CD4-positive, alpha-beta T cell treated with Interleukin-17A for 1 hour (primary cell): ENCODE data around the gene NAA40.
"Not testable (repeated sequence)": the region's sequence is repeated elsewhere in the genome, so short reads cannot be mapped to it uniquely, and the experiment has no call there.

Experiments
- DNase-seq: peaks from one replicate; pipeline ENCODE4 v3.0.0-alpha.2; 2020

The NAA40 gene

DNA sequence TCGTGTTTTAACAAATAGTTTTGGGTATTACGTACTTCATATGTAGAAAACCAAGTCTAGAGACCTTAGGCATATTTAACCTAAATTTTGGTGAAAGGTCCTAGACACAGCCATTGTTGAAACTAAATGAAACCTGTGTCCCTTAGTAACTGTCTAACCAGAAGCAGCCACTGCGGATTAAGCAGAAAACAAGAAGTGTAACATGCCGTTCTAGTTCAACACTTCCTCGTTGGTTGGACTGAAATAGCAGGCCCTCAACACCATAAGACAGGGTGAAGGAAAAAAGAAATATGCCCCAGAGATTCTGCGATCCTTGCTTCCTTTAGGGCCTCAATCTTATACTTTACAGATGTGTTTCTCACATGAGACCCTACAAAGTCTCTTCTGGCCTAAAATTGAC is 2.0 kb downstream of the NAA40 start:
- no peak for DNase-seq

DNA sequence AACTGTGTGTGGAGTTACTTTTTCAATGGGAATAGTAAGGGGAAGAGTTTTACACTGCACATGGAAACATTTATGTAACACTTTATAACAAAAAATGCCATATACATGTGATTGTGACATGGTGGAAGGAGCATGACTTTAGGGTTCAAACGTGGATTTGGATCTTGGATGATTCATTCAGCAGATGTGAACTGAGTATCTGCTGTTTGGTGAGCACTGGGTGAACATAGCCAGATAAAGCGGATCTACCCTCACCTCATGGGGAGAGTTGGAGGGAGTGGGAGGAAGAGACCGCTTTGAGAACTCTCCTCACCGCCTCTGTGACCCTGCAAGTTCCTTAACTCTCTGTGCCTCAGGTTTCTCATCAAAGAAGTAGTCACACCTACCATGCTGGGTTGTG is 3.1 kb downstream of the NAA40 start:
- DNase-seq = no peak

DNA sequence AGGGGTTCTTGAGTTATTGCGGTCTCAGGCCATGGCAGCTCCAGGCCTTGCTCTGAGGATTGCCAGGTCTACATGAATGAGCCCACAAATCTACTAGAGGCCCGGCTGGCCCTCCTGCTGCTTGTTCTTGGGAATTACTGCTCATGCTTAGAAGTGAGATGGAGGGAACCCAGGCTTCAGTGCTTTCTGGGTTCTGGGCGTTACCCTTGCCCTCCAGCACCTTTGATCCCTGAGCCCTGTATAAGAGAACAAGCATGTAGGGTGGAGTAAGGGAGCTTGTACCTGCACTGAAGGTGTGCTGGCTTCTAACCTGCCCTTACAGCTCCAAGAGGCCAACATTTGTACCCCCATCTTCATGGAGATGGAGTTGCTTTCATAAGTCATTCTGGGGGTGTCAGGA is 4.0 kb downstream of the NAA40 start:
- no peak for DNase-seq

DNA sequence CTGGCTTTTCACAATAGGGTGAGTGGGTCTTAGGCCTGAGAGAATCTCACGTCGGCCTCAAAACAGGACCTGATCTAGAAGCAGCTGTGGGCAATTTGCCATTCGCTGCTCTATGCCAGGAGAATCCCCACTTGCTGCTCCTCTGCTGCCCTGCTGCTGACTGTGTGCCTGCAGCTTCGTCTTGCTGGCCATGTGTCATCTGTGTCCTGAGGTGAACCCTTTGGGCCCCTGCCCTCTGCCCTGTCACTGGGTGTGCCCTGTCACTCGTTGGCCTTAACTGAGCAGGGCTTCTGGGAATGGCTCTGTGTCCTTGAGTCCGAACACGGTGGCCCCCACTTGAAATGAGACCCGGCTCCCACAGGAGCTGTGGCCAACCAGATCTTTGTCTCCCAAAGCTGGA is 6.2 kb downstream of the NAA40 start:
- no peak for DNase-seq

DNA sequence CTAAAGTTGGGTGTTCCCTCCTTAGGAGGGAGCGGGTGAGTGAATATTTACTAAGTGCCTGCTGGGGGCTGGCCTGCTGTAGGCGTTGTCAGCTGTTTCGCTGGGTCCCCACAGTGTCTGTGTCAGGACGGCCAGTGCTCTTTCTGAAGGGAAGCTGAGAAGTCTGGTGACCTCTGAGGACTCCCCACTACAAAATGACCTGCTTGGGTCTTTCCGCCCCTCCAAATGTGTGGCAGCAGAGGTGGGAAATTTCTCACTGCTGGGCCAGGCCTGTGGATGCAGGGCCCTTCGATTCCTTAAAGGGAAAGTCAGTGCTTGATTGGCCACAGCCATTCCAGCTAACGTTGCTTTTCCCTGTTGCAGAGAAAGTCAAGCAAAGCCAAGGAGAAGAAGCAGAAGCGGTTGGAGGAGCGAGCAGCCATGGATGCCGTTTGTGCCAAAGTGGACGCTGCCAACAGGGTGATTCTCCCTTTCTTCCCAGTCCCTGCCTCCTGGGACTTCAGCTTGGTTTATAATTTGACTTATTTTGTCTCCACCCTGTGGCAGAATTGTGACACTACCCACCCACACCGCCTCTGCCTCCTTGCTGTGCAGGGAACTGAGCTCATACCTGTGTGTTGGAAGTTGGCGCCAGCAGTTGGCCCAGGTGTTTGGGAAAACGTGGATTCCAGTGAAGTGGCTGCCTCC is 6.8 kb downstream of the NAA40 start:
- peak; percentile 73 for DNase-seq

DNA sequence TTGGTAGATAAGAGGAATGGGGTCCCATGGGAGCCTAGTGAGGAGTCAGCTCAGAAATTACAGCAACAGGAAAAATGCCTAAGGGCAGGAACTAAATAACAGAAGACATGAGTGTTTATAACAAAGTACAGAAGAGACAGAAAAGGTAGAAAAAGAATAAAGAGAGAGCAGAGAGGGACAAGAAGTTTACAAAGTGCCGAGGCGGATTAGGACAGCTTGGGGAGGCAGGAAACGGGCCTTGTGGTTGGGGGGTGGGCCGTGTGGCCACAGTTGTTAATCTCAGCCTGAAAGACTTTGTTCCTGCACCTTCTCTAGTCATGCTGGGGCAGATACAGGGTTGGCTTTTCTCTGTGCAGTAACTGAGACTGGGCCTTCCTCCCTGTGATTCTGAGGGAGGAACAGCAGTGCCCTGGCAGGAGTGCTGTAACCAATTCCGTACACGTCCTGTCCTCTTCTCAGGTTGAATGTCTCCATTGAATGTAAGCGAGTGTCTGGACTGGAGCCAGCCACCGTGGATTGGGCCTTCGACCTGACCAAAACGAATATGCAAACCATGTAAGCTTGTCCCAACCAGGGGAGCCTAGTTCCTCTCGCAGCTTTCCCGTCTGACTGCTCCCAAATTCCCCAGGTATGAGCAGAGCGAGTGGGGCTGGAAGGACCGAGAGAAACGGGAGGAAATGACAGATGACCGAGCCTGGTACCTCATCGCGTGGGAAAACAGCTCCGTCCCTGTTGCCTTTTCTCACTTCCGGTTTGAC is 13.2 kb downstream of the NAA40 start:
- peak; percentile 44 for DNase-seq

DNA sequence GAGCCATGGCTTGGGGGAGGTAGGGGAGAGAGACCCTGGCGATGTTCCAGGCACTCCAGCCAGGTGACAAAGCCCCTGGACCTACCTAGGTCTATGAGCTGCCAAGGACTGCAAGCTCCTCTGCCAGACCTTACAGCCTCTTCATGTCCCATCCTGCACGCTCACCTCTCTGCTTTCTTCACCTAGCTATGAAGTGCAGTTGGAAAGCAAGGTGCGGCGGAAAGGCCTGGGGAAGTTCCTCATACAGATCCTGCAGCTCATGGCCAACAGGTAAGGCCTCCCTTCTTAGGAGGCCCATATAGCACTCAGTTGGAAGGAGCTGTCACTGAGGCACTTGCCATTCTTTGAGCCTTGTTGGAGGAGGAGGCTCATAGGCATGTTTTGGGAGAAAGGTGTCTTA is 13.8 kb downstream of the NAA40 start:
- no peak for DNase-seq

DNA sequence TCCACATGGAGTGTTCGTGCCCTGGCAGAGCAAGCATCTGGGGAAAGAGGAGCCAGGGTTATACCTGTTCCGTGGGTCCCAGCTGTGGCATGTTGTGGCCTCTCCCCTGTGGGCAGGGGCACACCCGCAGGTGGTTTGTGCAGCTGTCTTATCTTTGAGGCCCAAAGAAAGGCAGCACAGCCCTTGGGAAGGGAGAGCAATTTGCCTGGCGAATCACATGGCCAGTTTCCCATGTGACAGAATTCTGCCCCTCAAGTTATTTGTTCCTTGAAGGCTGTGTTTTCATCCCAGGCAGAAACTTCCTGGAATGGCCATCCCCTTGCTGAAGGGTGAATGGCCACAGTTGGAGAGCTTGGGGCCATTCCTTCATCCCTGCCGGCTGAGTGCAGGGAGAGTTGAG is 19.2 kb downstream of the NAA40 start:
- DNase-seq = no peak

DNA sequence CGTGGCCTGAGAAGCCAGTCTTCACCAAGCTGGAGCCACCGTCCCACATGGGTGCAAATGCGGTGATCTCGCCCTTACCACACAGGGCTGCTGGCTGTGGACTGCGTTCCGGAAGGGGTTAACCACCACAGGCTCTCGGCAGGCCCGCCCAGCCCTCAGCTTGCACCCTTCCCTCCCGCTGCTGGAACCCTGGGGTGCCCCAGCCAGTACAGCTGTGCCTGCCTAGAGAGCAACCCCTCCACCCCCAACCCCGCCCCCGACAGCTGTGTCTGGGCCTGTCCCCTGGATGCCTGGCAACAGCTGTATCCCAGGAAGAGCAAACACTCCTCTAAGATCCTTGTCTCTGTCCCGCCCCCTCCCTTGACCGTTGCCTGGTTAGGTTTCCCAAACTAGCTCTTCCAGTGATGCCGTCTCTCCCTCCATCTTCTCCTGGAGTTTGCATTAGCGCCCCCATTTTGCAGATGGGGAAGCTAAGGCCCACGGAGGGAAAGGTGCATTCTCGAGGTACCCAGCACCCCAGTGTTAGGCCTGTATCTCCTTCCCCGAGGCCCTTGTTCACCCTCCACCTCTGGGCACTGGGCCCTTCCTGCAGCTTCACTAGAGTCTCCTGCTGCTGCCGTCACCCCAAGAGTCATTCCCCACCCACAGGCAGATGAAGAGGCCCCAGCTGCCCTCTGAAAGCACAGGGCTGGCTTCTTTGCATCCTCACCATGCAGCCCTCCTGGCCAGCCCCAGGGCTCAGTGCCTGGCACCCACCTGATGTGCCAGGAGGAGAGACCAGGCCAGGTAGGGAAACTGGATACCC is 23.0 kb downstream of the NAA40 start:
- peak; percentile 49 for DNase-seq

DNA sequence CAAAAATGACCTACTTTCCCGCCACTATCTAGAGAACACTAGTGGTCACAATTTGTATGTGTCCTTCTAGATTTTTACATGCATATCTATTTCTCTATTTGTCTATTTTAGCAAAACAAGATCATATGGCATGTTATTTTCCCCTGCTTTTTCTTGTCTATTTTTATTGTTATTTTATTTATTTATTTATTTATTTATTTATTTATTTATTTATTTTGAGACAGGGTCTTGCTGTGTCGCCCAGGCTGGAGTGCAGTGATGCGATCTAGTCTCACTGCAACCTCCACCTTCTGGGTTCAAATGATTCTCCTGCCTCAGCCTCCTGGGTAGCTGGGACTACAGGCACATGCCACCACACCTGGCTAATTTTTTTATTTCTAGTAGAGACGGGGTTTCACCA is 25.1 kb downstream of the NAA40 start:
- DNase-seq = not testable (repeated sequence)

DNA sequence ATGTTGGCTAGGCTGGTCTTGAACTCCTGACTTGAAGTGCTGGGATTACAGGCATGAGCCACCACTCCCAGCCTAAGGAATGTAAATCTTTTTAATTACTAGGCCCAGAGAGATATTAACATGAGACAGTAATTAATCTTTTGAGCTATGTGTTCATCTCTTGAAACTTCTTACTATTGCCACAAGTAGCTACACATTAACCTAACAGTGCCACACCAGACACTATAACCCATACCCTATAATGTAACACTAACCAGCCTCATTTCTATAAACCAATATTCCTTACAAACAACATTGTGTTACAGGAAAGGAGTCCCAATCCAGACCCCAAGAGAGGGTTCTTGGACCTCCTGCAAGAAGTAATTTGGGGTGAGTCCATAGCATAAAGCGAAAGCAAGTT is 27.6 kb downstream of the NAA40 start:
- no peak for DNase-seq

DNA sequence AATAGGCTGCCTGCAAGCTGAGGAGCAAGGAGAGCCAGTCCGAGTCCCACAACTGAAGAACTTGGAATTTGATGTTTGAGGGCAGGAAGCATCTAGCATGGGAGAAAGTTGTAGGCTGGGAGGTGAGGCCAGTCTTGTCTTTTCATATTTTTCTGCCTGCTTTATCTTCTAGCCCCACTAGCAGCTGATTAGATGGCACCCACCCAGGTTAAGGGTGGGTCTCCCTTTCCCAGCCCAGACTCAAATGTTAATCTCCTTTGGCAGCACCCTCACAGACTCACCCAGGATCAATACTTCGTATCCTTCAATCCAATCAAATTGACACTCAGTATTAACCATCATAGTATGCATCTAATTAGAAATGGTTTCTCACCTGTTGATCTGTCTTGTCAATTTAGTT is 30.7 kb downstream of the NAA40 start:
- no peak for DNase-seq

DNA sequence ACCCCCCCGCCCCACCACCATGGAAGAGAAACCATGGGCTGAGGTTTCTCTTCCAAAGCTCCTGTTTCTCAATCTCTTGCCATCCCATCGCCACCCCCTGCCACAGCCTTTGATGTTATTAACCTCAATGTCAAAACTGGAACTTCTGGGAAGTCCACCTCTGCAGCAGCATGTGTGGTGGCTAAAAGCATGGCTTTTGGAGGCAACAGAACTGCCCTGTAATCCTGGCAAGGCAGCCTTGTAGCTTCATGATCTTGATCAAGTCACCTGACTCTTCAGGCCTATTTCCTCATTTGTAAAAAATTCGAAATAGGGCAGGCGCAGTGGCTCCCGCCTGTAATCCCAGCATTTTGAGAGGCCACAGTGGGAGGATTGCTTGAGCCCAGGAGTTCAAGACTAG is 32.1 kb downstream of the NAA40 start:
- DNase-seq = no peak

DNA sequence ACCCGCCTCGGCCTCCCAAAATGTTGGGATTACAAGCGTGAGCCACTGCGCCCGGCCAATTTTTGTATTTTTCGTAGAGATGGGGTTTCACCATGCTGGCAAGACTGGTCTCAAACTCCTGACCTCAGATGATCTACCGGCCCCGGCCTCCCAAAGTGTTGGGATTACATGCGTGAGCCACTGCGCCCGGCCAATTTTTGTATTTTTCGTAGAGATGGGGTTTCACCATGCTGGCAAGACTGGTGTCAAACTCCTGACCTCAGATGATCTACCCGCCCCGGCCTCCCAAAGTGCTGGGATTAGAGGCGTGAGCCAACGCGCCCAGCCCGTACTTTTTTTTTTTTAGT is 35.1 kb downstream of the NAA40 start:
- not testable (repeated sequence) for DNase-seq

DNA sequence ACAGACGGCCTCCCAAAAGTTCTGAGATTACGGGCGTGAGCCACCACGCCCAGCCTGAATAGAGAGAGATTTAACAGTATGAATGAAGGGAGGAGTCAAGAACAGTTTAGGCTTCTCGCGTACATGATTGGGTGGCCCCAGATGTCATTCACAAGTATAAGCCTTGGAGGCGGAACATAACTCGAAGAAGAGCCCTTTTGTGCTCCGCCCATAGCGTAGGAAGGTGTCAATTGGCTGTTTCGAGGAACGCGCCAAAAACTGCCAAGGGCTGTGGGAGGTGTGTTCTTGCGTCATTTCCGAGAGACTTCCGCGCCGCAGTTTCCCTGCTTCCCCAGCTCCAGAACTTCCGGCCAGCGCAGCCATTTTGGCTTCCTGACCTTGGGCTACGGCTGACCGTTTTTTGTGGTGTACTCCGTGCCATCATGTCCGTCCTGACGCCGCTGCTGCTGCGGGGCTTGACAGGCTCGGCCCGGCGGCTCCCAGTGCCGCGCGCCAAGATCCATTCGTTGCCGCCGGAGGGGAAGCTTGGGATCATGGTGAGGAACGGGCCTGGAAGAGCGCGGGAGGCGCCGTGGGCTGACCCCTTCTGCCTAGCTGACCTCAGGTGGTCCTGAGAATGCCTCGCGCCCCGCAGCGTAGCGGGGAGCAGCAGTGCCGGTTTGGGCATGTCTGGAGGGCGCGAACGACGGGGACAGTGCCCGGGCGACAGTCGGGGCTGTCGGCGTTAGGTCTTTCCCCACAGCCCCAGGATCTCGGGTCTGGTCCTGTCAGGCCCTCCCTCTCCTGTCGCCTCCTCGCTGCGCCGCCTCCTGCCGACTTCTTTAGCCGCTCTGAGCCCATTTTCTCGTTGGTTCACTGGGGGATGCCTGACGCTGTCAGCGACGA is 35.7 kb downstream of the NAA40 start, which contains the start of gene COX8A:
COX8A (plus strand) TSS at position 362 of the 885 bp plus-strand sequence; CDS start at position 423, 61 bp downstream.
- peak; percentile 99 for DNase-seq

DNA sequence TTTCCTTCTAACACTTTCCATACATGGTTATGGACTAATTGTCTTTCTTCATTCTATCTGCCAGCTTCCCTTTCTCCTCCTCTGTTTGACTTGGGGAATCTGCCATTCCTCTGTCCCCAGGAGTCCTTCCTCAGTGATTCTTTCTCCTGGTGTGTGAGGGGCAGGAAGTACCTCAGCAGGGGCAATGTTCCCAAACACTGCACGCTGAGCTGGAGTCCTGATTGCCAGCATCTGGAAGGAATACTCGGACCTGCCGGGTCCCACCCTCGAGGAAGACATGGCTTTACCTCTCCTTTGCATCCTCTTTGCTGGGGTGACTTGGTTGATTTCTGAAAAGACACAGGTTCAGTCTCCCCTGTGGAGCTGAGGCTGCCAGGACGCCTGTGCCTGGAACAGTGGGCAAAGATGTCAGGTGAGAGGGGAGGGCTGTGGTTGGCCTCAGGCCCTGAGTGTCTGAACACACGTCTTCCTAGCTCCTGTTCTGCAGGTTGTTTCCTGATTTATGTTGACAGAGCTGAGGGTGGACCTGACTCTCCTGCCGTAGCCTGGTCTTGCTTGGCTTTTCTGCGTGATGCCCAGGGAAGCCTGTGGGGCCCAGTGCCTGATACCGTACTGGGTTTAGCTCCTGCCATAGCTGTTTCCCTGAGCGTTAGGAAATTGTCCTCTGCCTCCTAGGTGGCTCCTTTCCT is 39.9 kb downstream of the NAA40 start:
- DNase-seq = no peak

DNA sequence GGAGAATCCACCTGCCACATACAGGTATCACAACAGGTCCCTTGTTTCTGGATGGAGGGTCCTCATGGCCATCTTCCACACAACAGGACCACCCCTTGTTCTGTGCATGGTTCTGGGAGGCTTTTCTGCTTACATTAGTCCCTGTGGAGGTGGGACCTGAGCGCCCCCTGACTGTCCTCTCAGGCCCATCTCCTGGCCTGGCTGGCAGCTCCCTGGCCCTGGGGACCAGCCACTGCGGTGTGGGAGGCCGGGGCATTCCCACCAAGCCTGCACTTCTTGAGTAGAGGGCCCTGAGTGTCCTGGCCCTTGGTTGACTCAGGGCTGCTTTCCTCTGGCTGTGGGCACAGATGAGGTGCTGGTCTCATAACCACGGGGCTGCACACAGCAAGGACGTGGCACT is 40.6 kb downstream of the NAA40 start:
- no peak for DNase-seq

DNA sequence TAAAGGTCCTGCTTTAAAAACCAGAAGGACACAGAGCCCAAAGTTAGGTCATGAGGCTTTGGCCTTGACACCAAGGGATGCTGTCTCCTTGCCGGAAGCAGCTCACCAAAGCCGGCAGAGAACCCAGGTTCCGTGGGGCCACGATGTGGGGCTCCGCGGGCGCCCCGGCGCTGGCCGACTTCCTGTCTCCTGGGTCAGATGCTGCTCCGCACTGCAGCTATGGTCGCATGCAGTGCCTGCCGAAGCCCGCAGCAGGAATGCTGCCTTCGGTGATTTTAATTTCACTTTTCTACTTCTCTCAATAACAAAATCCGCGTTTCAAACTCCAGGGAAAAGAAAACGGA is 47.0 kb downstream of the NAA40 start:
- DNase-seq = peak; percentile 77

DNA sequence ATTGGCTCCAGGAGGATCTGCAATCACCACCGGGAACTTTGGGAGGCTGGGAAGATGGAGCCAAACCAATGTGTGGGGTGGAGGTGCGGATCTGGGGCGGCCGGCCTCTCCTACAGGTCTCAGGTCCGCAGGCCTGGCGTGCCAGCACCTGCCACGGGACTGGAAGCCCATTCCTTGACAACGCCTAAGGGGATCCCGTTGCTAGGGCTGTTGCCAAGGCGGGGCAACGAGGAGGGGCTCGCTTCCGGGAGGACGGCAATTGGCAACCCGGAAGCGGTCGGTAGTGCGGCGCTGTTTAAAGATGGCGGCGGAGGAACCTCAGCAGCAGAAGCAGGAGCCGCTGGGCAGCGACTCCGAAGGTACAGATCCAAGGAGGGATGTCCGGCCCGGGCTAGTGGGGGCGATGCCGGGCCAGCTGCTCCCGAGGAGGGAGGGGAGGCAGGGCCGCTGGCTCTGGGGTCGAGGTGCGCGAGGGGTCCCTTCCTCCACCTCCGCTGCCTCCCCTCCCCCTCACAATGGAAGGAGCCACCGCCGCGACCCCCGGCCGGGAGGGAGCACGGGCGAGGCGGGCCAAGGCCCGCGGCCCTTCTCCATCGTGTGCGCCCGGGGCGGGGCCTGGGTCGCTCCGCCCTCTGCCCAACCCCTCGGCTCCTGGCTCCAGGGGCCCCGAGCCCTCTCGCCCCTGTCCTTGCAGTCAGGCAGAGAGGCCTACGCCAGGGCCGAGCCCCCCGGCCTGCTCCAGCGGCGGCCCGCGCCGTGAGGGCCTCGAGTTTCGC is 47.5 kb downstream of the NAA40 start, which contains the start of gene OTUB1:
OTUB1 (plus strand) TSS at position 283 of the 776 bp plus-strand sequence; CDS start at position 302, 19 bp downstream.
- DNase-seq = peak; percentile 88

DNA sequence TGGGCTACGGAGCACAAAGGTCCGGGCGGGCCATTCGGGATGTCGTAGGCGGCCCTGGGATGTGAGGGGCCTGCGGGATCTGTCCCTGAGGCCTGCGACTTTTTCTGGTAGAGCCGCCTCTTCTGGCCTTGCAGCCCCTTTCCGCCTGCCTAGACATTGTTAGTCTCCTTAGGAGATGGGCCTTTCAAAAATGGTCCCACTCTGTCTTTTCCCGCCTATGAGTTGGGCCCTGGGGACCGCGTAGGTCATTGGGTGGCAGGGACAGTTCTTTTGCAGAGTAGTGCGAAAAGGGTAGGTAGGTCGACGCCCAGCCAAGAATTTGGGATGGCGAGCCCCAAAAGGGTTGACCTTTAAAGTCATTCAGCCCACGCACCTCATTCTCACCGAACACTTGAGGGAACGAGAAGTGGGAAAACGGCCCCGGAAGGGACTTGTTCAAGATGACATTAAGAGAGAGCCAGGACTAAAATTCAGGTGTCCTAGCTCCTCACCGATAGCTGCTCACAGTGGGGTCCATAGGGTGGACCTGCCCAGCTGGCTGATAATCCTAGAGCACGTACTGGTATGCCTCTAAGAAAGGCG is 48.2 kb downstream of the NAA40 start:
- DNase-seq = no peak

DNA sequence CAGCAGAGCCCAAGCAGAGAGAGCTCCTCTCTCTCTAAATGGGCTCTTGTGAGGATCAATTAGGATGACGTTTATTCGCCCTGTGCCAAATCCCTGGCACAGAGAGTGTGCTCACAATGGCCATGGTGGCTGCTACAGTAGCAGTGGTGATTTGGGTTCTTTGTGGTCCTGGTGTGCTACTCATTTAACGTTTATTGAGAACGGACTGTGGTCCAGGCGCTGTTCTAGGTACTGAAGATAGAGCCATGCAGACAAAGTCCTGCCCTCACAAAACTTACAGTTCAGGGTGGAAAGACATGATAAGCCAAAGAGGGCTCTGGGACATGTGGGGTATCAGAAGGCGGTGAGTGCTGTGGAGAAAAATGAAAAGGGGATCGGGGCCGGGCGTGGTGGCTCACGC is 52.8 kb downstream of the NAA40 start:
- DNase-seq = no peak
